ENCODE data around the gene F7. TPM values are rescaled to one million over a fixed set of nuclear protein-coding genes. Genes with fewer than 3 reads are reported as not detected.
"Not testable (repeated sequence)": the region's sequence is repeated elsewhere in the genome, so short reads cannot be mapped to it uniquely, and the experiment has no call there.

Gene F7
- total RNA-seq, 1 donor from 2014 or later: 0.30 TPM

DNA sequence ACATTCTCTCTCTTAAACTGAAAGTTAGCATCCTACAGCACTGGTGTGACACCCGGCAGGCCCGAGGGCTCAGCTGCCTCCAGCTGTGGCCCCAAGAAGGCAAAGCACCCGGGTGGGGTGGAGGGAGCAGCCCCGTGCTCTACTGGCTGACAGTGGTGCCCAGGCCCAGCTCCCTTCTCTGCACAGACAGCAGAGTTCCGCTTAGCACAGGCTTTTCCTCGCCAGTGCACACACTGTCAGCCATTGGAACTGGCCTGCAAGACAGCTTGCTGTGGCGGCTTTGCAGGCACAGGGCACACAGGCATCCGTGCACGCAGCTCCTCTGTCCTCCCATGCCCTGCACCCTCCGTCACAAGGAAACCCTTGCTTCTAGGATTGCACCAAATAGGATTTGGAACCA lies 3.3 kb upstream of the F7 start:
- not testable (repeated sequence) for DNase-seq (ENCODE audit: low read depth)

GRCh38 chr13:113102727-113103126 lies 2.9 kb upstream of the F7 start:
- no peak for DNase-seq (ENCODE audit: low read depth)

DNA sequence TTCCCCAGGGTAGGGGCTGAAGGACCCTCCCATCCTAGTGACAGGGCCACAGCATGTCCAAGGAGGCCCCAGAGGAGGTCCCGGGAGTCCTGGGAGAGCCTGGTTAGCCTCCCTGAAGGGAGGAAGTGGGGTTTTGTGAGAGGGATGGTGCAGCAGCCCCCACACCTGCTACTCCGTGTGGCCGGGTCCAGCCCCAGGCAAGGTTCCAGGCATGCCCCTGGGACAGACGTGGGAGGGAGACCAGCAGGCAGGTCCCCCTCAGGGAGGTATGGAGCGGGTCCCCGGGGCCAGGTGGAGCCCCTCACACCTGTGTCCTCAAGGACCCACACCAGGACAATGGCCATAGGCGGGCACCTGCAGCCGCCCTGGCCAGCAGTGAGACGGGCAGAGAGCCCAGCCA lies 1.9 kb upstream of the F7 start:
- DNase-seq (ENCODE audit: low read depth): no peak

- DNase-seq (ENCODE audit: low read depth): no peak
These were observed 396 bp downstream of the F7 start for GRCh38 chr13:113105921-113106452.

- no peak for DNase-seq (ENCODE audit: low read depth)
These were observed 1.2 kb downstream of the F7 start for GRCh38 chr13:113106711-113107351.

DNA sequence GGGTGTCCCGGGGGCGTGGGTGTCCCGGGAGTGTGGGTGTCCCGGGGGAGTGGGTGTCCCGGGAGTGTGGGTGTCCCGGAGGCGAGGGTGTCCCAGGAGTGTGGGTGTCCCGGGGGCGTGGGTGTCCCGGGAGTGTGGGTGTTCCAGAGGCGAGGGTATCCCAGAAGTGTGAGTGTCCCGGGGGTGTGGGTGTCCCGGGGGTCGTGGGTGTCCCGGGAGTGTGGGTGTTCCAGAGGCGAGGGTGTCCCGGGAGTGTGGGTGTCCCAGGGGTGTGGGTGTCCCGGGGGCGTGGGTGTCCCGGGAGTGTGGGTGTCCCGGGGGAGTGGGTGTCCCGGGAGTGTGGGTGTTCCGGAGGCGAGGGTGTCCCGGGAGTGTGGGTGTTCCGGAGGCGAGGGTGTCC lies 2.9 kb downstream of the F7 start:
- DNase-seq (ENCODE audit: low read depth): not testable (repeated sequence)

GRCh38 chr13:113109151-113110047 lies 3.8 kb downstream of the F7 start:
- no peak for DNase-seq (ENCODE audit: low read depth)

DNA sequence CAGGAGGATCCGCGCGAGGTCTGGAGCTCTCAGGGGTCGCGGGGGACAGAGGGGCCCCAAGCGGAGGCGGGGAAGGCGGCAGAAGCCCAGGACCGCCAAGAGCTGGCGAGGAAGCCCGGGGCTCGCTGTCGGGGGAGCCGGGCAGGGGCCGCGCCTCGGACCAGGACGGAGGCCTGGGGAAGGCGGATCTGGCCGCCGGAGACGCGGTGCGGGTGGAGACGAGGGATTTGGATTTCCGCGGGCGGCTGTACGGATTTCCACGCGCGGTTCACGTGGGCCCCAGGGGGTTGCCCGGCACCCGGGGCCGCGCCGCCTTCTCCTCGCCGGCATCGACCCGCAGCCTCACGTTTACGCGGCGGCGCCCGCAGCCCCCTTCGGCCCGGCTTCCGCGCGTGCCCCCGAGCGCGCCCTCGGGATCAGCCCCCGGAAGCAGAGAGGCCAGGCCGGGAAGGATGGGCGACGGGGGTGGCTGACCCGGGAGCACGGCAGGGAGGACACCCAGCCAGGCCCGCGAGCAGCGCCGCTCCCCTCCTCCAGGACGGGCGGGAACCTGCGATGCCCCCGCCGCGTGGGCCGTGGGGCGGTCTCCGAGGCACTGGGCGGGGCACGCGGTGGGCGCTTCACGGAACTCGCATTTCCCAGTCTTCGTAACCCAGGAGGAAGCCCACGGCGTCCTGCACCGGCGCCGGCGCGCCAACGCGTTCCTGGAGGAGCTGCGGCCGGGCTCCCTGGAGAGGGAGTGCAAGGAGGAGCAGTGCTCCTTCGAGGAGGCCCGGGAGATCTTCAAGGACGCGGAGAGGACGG lies 4.7 kb downstream of the F7 start:
- DNase-seq (ENCODE audit: low read depth): no peak

- no peak for DNase-seq (ENCODE audit: low read depth)
These were observed 5.3 kb downstream of the F7 start for GRCh38 chr13:113110852-113111315.

DNA sequence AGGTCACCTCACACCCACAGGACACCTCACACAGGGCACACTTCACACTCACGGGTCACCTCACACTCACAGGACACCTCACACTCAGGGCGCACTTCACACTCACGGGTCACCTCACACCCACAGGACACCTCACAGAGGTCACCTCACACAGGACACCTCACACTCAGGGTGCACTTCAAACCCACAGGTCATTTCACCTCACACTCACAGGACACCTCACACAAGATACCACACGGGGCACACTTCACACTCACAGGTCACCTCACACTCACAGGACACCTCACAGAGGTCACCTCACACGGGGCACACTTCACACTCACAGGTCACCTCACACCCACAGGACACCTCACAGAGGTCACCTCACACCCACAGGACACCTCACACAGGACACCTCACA lies 6.2 kb downstream of the F7 start:
- DNase-seq (ENCODE audit: low read depth): not testable (repeated sequence)

DNA sequence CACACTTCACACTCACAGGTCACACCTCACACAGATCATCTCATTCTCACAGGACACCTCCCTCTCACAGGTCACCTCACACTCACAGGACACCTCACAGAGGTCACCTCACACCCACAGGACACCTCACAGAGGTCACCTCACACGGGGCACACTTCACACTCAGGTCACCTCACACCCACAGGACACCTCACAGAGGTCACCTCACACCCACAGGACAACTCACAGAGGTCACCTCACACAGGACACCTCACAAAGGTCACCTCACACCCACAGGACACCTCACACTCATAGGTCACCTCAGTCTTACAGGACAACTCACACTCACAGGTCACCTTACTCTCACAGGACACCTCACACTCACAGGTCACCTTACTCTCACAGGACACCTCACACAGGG lies 6.9 kb downstream of the F7 start:
- not testable (repeated sequence) for DNase-seq (ENCODE audit: low read depth)

- no peak for DNase-seq (ENCODE audit: low read depth)
These were observed 7.6 kb downstream of the F7 start for GRCh38 chr13:113112893-113113845.

DNA sequence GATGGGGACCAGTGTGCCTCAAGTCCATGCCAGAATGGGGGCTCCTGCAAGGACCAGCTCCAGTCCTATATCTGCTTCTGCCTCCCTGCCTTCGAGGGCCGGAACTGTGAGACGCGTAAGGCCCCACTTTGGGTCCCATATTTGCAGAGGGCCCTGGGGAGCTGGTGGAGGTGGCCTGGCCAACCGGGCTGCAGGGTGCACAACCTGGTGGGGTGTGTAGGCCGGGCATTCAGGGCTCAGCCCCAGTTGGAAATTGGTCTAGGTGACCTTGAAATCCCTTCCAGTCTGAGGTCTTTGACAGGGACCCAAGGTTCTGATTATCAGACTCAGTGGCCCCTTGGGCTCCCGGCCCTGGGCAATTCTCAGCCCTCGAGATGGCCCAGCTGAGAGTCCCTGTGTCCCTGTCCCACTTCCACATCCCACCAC lies 8.3 kb downstream of the F7 start:
- no peak for DNase-seq (ENCODE audit: low read depth)

- no peak for DNase-seq (ENCODE audit: low read depth)
These were observed 9.1 kb downstream of the F7 start for GRCh38 chr13:113114511-113115362.

DNA sequence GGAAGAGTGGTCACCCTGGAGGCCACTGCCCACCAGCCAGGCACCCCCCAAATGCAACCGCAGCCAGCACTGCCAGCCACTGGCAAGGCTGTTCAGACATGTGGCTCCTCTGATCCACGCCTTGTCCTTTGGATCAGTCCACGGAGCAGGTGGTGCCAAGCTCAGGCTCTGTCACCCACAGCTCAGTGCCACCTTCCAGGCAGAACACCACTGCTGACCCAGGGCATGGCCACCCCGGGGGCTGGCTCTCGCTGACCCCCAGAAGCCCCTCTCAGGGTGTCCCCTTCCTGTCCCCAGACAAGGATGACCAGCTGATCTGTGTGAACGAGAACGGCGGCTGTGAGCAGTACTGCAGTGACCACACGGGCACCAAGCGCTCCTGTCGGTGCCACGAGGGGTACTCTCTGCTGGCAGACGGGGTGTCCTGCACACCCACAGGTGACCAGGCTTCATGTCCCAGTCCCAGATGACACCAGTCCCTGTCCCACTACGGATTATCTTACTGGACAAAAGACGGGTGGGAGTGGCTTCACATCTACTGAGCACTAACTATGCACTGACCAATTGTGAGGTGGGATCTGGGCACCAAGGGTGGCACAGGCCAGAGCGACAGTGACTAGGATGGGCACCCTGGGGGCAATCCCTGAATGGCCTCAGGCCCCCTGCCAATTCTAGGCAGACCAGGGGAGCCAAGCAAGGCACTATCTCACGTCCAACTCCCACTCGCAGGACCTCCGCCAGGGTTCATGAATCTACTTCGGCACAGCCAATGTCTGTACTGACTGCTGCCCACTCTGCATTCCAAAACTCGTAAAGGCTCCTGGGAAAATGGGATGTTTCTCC lies 10.0 kb downstream of the F7 start:
- no peak for DNase-seq (ENCODE audit: low read depth)

- DNase-seq (ENCODE audit: low read depth): no peak
These were observed 10.7 kb downstream of the F7 start for GRCh38 chr13:113116206-113116800.

- DNase-seq (ENCODE audit: low read depth): no peak
These were observed 11.3 kb downstream of the F7 start for GRCh38 chr13:113116871-113117271.

GRCh38 chr13:113117335-113117872 lies 11.8 kb downstream of the F7 start:
- peak; percentile 6 for DNase-seq (ENCODE audit: low read depth)

Measured in renal cortical epithelial cell (primary cell).